GM19324 (cell line): ENCODE measurements around the gene APRT.

Experiments
- ATAC-seq: cut with Tn5 transposase; IDR thresholded peaks from one replicate; pipeline ENCODE4 v1.9.1; 2021; ENCODE audit warnings: mild to moderate bottlenecking, moderate library complexity; ENCODE audit not compliant: unreplicated experiment, low FRiP score

Gene APRT

GRCh38 chr16:88809676-88810165 lies 2.0 kb downstream of the APRT start:
- ATAC-seq = no peak

DNA sequence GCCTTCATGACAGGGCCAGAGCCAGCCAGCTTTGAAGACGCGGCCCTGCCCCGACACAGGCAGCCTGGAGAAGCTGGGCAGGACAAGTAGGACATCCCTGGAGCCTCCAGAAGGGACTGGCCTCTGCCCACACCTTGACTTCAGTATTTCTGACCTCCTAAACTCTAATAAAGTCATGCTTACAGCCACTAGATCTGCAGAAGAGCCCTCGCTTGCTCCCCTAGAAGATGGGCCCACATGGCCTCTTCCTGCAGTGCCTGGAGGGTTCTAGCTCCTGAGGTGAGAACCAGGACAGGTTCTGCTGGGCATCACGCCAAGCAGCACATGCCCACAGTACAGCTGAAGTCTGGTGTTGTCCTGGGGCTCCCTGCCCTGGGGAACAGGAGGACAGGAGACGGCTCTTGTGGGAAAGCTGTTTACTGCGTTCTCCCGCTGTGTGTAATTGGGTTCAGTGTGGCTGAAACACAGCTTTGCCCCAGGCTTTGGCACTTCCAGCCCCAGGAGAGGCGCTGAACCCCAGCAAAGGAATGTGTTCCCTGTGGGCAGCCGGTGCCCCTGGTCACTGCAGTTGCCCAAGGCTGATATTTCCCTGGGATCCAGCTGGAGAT lies 2.6 kb downstream of the APRT start:
- no peak for ATAC-seq

GRCh38 chr16:88807626-88808453 lies 3.9 kb downstream of the APRT start:
- no peak for ATAC-seq

- ATAC-seq = no peak
These were observed 4.5 kb downstream of the APRT start for GRCh38 chr16:88807142-88807625.

- ATAC-seq = no peak
These were observed 5.1 kb downstream of the APRT start for GRCh38 chr16:88806491-88807111.

DNA sequence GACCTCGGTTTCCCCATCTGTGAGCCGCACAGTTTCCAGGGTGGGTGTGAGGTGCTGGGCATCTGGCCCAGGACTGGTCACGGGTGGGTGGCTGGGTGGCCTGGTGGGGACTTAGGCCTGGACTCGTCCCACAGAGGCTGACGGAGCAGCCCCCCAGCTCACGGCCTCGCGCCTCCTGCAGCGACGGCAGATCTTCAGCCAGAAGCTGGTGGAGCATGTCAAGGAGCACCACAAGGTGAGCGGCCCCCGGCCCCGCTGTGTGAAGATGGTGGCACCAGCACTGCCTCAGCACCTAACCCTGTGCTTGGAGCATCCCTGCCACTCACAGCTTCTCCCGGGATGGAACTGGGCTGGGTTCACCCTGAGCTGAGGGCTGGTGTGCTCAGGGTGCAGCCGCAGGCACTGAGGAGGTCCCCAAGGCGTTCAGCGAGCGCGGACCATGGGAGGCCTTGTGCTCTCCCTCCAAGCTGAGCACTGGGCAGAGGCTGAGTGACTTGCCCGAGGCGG lies 5.8 kb downstream of the APRT start:
- ATAC-seq = no peak

DNA sequence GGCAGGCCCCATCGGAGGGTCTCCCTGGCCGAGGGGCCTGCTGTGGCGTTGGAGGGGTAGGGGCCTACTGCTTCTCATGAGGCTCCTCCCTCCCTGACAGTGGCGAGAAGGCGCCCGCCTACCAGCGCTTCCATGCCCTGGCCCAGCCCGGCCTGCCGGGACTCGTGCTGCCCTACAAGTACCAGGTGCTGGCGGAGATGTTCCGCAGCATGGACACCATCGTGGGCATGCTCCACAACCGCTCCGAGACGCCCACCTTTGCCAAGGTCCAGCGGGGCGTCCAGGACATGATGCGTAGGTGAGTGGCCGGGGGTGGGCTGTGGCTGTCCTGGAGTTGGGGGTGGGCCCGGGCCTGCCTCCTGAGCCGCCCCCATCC lies 6.4 kb downstream of the APRT start:
- no peak for ATAC-seq

DNA sequence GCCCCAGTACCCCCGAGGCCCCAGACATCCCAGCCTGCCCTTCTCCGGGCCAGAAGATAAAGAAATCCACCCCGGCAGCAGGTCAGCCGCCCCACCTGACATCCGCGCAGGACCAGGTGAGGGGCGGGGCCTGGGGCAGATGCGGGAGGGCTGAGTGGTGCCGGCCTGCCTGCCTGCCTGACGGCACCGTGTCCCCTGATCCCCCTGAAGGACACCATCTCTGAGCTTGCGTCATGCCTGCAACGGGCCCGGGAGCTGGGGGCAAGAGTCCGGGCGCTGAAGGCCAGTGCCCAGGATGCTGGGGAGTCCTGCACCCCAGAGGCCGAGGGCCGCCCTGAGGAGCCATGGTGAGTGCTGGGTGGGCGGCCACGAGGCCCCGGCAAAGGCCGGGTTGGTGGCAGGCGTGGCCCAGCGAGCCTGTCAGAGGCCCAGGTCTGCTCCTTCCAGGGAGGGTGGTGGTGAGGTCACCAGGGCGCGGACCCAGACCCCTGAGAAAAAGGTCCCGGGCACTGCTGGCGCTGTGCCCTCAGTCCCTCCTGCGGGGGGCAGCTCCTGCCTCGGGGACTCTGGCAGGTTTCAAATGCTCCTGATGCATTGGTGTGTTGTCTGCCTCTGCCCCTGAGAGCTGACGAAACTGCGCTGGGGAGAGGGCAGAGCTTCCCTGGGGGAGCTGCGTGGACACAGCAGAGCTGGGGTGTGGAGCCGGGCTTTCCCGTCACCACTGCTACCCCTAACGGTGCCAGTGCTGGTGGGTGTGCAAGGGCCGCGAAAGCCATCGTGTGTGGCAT lies 7.0 kb downstream of the APRT start:
- no peak for ATAC-seq

GRCh38 chr16:88804173-88804551 lies 7.6 kb downstream of the APRT start:
- no peak for ATAC-seq

GRCh38 chr16:88803264-88803987 lies 8.3 kb downstream of the APRT start, which contains the start of gene CDT1:
Gene CDT1 (plus strand): TSS chr16:88803789. CDS start chr16:88803832, 43 bp downstream.
- ATAC-seq = peak; percentile 61

- no peak for ATAC-seq
These were observed 11.5 kb downstream of the APRT start for GRCh38 chr16:88800277-88800592.

- no peak for ATAC-seq
These were observed 12.0 kb downstream of the APRT start for GRCh38 chr16:88799569-88800276.

- ATAC-seq = no peak
These were observed 12.8 kb downstream of the APRT start for GRCh38 chr16:88798772-88799455.

DNA sequence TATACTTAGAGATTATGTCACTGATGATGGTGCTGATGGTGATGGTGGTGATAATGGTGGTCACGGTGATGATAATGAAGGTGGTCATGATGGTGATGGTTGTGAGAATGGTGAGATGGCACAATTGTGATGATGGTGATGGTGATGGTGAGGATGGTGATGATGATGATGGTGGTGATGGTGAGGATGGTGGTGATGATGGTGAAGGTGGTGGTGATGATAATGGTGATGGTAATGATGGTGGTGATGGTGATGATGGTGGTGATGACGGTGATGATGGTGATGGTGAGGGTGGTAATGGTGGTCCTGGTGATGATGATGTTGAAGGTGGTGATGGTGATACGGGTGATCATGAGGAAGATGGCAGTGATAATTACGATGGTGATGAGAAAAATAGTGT lies 13.7 kb downstream of the APRT start:
- no peak for ATAC-seq

DNA sequence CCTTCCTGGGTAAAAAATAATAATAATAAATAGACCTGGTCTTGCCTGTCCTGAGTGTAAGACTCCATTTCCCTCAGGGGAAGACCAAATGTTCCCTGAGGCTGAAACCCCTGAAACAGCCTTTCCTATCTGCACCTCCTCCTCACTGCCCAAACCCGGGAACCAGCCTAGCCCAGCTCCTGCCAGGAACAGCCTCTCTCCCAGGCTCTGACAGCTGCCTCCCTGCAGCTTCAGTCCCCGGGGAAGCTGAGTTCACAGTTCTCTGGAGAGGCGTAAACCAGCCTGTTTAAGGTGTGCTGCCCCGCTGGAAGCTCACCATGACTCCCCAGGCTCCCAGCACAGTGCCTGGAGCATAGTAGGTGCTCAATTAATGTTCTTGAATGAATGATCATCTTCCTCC lies 15.4 kb downstream of the APRT start:
- ATAC-seq = no peak

DNA sequence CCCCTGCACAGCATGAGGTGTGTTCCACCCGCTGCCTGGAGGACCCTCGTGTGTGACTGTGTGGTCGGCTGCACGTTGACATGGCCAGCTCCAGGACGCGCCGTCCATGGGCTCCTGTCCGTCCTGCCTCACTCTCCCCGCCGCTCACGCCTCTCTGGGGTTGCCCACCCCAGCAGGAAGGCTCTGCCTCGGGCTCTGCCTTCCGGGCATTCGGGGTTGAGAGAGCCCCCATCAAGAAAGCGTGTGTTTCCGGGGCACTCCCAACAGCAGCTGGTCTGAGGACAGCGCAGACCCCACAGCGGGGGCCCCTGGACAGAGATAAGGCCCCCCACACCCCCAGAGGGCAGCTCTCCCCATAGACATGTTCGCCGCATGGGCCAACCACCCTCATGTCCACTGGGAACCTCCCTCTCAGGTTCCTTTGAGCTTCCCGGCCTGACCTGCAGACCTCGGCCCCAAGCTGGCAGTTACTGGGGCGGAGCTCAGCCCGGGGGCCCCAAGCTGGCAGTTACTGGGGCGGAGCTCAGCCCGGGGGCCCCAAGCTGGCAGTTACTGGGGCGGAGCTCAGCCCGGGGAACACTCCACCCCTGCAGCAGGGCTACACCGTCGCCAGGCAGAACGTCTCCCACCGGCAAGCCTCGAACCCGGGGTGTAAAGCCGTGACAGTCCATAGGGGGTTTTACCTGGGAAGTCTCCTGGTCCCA lies 18.3 kb downstream of the APRT start:
- no peak for ATAC-seq

DNA sequence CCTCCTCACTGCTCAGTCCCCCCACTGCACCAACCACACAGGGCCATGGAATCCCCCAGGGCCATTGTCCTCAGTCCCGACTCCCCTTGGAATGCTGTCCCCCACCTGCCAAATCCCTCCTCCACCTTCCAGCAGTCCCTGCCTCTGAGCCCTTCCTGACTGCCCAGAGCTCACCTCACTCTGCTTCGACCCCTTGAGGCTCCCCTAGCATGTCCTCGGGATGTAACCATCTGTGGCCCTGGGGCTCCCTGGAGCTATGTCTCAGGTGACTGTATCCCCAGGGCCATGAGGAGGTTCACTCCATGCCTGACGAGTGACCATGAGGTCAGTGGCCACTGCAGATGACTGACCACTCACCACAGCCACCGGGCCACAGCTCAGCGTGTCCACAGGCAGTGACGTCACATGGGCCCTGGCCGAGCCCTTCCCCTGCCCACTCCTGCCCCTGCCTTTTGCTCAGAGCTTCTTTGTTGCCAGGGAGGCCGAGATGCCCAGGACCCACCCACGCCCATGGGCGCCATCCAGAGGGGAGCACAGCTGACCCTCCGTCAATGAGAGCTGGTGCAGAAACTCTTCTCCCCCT lies 19.0 kb downstream of the APRT start:
- no peak for ATAC-seq

DNA sequence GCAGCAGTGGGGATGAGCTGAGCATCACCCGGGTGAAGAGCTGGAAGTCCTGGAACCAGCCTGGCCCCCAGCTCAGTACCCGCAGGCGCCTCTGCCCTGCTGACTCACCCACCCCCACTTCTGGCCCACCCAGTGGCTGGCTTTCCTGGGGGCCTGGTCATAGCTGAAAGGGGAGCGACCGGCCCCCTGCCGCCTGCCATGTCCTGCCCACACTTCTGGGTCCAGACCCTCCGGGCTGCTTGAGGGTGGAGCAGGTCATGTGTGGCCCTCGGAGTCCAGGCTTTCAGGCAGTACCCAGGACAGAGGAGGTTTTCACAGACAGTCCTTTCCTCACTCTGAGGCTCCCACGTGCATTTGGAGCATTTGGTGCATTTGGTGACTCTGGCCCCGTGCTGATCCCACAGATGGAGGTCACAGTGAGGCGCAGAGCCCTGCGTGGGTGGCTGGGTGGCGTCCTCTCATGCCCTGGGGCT lies 19.6 kb downstream of the APRT start:
- no peak for ATAC-seq
